Naive thymus-derived CD4-positive, alpha-beta T cell (primary cell): ENCODE results near the gene ENOX1. TPM values are rescaled to one million over a fixed set of nuclear protein-coding genes. Genes with fewer than 3 reads are reported as not detected.
A peak's percentile ranks its signal among the peaks of the same experiment; 100 is the strongest.

Experiments used
- ATAC-seq: fragments of 150-1000 bp; cut with Tn5 transposase; 2 replicates; pipeline ENCODE4 v1.10.0; 2021; ENCODE audit warnings: mild to moderate bottlenecking, moderate library complexity
- CTCF ChIA-PET: fragments of 350-600 bp; sonication (Branson Sonifier 250); formaldehyde crosslinking; loops from one replicate; lab custom pipeline; 2021; ENCODE audit warnings: antibody characterized with exemption; lab: Charles Lee
- POLR2A ChIA-PET: fragments of 350-600 bp; sonication (Branson Sonifier 250); formaldehyde crosslinking; loops from one replicate; lab custom pipeline; 2021; ENCODE audit warnings: antibody characterized with exemption, inconsistent platforms; lab: Charles Lee
- DNase-seq, 9 donors: peaks; one replicate each; pipeline versions ENCODE4 v3.0.0 to v3.0.0-alpha.2; 2020 to 2022; ENCODE audit warnings: mixed read lengths in 1 of 9
- H3K27ac ChIP-seq: one replicate; pipeline ENCODE4 v1.7.0; 2013; ENCODE audit warnings: mild to moderate bottlenecking, low read depth, low read length, moderate library complexity
- H3K27me3 ChIP-seq, 2 donors: one replicate each; pipeline ENCODE4 v1.7.0; 2013; ENCODE audit warnings: low read length in 2 of 2, mild to moderate bottlenecking in 2 of 2, moderate library complexity in 2 of 2; ENCODE audit not compliant: control insufficient read depth in 2 of 2, insufficient read depth in 2 of 2
- H3K36me3 ChIP-seq, 3 experiments: 1 replicate in 2 of 3; 2 replicates in 1 of 3; pipeline ENCODE4 v1.7.0; 2013; ENCODE audit warnings: low read length in 3 of 3, mild to moderate bottlenecking in 3 of 3, moderate library complexity in 1 of 3; ENCODE audit not compliant: insufficient read depth in 3 of 3, control insufficient read depth in 2 of 3
- H3K4me1 ChIP-seq, 2 donors: one replicate each; pipeline ENCODE4 v1.7.0; 2013; ENCODE audit warnings: low read length in 2 of 2, mild to moderate bottlenecking in 2 of 2, moderate library complexity in 1 of 2; ENCODE audit not compliant: control insufficient read depth in 2 of 2, insufficient read depth in 2 of 2
- H3K4me3 ChIP-seq: 2 replicates; pipeline ENCODE4 v1.7.0; 2013; ENCODE audit warnings: mild to moderate bottlenecking, low read length
- H3K9me3 ChIP-seq, 3 experiments: 1 replicate in 2 of 3; 2 replicates in 1 of 3; pipeline ENCODE4 v1.7.0; 2013; ENCODE audit warnings: low read length in 3 of 3; ENCODE audit not compliant: control insufficient read depth in 2 of 3
- H3K27ac Mint-ChIP-seq, 9 donors: one replicate each; pipeline ENCODE4 v1.8.0; 2020 to 2022; ENCODE audit warnings: mixed read lengths in 9 of 9, mild to moderate bottlenecking in 8 of 9, moderate library complexity in 5 of 9, inconsistent platforms in 2 of 9
- H3K27me3 Mint-ChIP-seq, 5 donors: one replicate each; pipeline ENCODE4 v1.8.0; 2021 to 2022; ENCODE audit warnings: mixed read lengths in 5 of 5, mild to moderate bottlenecking in 1 of 5
- H3K36me3 Mint-ChIP-seq, 5 donors: one replicate each; pipeline ENCODE4 v1.8.0; 2020 to 2022; ENCODE audit warnings: mixed read lengths in 5 of 5, mild to moderate bottlenecking in 3 of 5, inconsistent platforms in 1 of 5
- H3K4me1 Mint-ChIP-seq, 7 donors: one replicate each; pipeline ENCODE4 v1.8.0; 2020 to 2022; ENCODE audit warnings: mixed read lengths in 7 of 7, mild to moderate bottlenecking in 3 of 7, inconsistent platforms in 1 of 7
- H3K4me3 Mint-ChIP-seq, 10 donors: one replicate each; pipeline ENCODE4 v1.8.0; 2020 to 2022; ENCODE audit warnings: mild to moderate bottlenecking in 10 of 10, mixed read lengths in 10 of 10, moderate library complexity in 6 of 10, inconsistent platforms in 2 of 10
- H3K9me3 Mint-ChIP-seq, 11 donors: one replicate each; pipeline ENCODE4 v1.8.0; 2020 to 2022; ENCODE audit warnings: mixed read lengths in 11 of 11, mild to moderate bottlenecking in 4 of 11, inconsistent platforms in 1 of 11, moderate library complexity in 1 of 11
- intact Hi-C, 2 donors: fragments of 100-400 bp; cut with micrococcal nuclease; formaldehyde crosslinking; loops; one replicate each; pipeline ENCODE4 v1.15.1; 2023
- polyA plus RNA-seq, 2 donors: library from polyadenylated mRNA; unstranded; fragments of 300-500 nt; fragmentation: Illumina TruSeq; gene quantifications; one replicate each; pipeline ENCODE4 v1.2.3, GENCODE V29; 2021
- total RNA-seq, 6 experiments: library from RNA in 5 of 6; stranded (reverse) in 5 of 6; gene quantifications; 1 replicate in 5 of 6; 2 replicates in 1 of 6; pipeline ENCODE4 v1.2.3 and lab custom pipeline; 2021 to 2026

The ENOX1 gene
- total and polyA plus RNA-seq, 7 experiments from 2014 or later: 0.17 TPM; not detected in 6

DNA sequence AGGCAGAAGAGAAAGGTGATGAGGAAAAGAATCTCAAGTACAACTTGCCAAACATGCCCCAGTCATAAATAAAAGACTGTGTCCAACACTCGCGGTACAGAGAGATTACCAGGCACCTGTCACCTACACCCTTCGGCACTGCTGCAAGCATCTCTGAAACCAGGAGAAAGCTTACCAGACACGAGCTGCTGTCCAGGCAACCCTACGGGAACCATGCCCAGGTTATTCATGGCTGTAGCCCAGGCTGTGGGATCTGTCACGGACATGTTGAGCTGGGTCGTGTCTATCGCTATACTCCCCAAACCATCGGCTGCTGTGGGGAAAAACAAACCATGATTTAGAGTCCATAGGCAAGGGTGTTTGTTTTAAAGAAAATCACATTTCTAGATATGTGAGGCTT, 375.0 kb downstream of the ENOX1 start:
- Mint-ChIP-seq H3K27ac (no peak overlapping the region), H3K27me3 (peaks cover 6 to 25% (median 15%) of the 10 kb centered on the region in 5 donors), H3K9me3 (peaks cover 0 to 3% (median 0%) of the 10 kb centered on the region in 11 donors), H3K4me3 (no peak overlapping the region), H3K36me3 (no peaks in the 10 kb centered on the region), H3K4me1 (peaks cover 0 to 2% (median 0%) of the 10 kb centered on the region in 7 donors)
- intact Hi-C loops: no loop called here
- Histone ChIP-seq H3K27me3 (no peaks in the 10 kb centered on the region), H3K4me3 (no peak overlapping the region), H3K36me3 (no peaks in the 10 kb centered on the region), H3K9me3 (no peaks in the 10 kb centered on the region), H3K27ac (no peak overlapping the region), H3K4me1 (no peaks in the 10 kb centered on the region)
- ChIA-PET CTCF (no interaction called here), POLR2A (no interaction called here)
- DNase-seq (no peak), ATAC-seq (no peak)

DNA sequence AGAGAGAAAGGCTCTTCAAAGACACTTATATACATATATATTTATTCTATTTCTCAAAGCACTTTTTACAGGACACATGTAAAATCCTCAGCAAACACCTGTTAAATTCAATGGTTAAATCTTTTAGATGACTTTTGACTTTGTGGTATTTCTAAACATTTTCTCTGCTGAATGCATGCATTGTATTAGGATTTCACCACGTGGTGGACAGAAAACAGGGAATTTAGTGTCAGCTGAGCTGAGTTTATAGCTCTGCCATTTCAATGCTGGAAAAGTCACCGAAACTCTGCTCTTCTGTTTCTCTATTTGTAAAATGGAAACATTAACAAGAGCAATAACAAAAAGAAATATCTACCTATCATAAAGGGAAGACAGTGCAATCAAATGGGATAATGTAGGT, 375.6 kb downstream of the ENOX1 start:
- Histone ChIP-seq H3K27ac (no peak overlapping the region), H3K27me3 (no peaks in the 10 kb centered on the region), H3K4me3 (no peak overlapping the region), H3K36me3 (no peaks in the 10 kb centered on the region), H3K4me1 (no peaks in the 10 kb centered on the region), H3K9me3 (no peaks in the 10 kb centered on the region)
- no peaks in the 10 kb centered on the region for H3K9me3 Mint-ChIP-seq
- ChIA-PET POLR2A (no interaction called here), CTCF (no interaction called here)
- H3K27ac Mint-ChIP-seq: no peak overlapping the region
- DNase-seq (no peak), ATAC-seq (no peak)
- no peak overlapping the region for H3K4me3 Mint-ChIP-seq
- intact Hi-C loops: no loop called here
- peaks cover 0 to 2% (median 0%) of the 10 kb centered on the region in 7 donors for H3K4me1 Mint-ChIP-seq
- H3K27me3 Mint-ChIP-seq: peaks cover 6 to 25% (median 15%) of the 10 kb centered on the region in 5 donors
- H3K36me3 Mint-ChIP-seq: no peaks in the 10 kb centered on the region

DNA sequence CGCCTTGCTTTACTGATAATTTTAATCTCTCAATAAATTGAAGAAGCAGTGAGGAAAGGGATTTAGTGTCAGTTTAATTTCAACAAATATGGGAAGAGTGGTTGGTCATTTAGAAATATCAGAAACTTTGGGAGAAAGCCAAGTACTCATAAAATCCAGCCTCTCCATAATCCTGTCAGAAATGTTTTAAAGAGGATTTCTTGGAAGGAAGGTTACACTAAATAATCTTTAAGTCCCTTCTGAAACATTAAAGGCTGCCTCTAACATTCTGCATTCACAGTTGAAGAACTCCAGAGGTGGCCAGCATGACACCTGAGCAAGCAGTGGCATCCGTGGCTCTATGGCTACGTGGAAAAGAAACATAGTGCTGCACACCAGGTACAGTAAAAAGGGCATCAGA, 378.5 kb downstream of the ENOX1 start:
- peaks cover 0 to 2% (median 0%) of the 10 kb centered on the region in 7 donors for H3K4me1 Mint-ChIP-seq
- H3K4me3 Mint-ChIP-seq: no peak overlapping the region
- no peak overlapping the region for H3K27ac Mint-ChIP-seq
- no peaks in the 10 kb centered on the region for H3K27me3 ChIP-seq
- H3K27me3 Mint-ChIP-seq: peaks cover 6 to 29% (median 20%) of the 10 kb centered on the region in 5 donors
- no peaks in the 10 kb centered on the region for H3K36me3 ChIP-seq
- CTCF ChIA-PET: no interaction called here
- no peaks in the 10 kb centered on the region for H3K4me1 ChIP-seq
- no peaks in the 10 kb centered on the region for H3K9me3 Mint-ChIP-seq
- intact Hi-C loops: no loop called here
- ATAC-seq: no peak
- H3K27ac ChIP-seq: no peak overlapping the region
- POLR2A ChIA-PET: no interaction called here
- H3K9me3 ChIP-seq: no peaks in the 10 kb centered on the region
- H3K36me3 Mint-ChIP-seq: no peaks in the 10 kb centered on the region
- no peak for DNase-seq
- H3K4me3 ChIP-seq: no peak overlapping the region

DNA sequence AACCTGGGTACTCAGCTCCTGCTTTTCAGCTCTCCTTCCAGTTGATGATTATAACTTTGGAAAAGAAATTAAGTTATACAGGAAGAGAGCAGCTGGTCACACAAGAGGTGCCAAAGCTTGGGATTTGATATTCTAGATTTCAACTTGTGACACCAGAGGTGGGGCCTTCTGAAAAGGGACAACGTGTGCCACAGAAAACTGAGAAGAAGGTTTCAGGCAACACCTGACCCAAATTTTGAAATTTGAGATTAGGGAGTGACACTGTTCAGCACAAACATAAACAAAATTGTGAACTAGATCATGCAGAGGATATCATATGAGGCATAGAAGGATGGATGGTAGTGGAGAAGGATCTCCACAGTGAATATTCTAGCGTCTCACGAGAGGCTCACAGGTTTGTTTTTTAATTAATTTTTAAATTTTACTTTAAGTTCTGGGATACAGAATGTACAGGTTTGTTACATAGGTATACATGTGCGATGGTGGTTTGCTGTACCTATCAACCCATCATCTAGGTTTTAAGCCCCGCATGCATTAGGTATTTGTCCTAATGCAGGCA, 379.7 kb downstream of the ENOX1 start:
- H3K36me3 Mint-ChIP-seq: no peaks in the 10 kb centered on the region
- no peaks in the 10 kb centered on the region for H3K9me3 ChIP-seq
- H3K36me3 ChIP-seq: no peaks in the 10 kb centered on the region
- H3K4me3 ChIP-seq: no peak overlapping the region
- ChIA-PET CTCF (no interaction called here), POLR2A (no interaction called here)
- H3K27me3 ChIP-seq: no peaks in the 10 kb centered on the region
- peaks cover 8 to 30% (median 18%) of the 10 kb centered on the region in 5 donors for H3K27me3 Mint-ChIP-seq
- H3K9me3 Mint-ChIP-seq: peaks cover 0 to 1% (median 0%) of the 10 kb centered on the region in 11 donors
- no peak overlapping the region for H3K27ac ChIP-seq
- DNase-seq: no peak
- no peak overlapping the region for H3K27ac Mint-ChIP-seq
- no peaks in the 10 kb centered on the region for H3K4me1 ChIP-seq
- ATAC-seq: no peak
- no peak overlapping the region for H3K4me3 Mint-ChIP-seq
- intact Hi-C loops: no loop called here
- H3K4me1 Mint-ChIP-seq: peaks cover 0 to 2% (median 0%) of the 10 kb centered on the region in 7 donors

DNA sequence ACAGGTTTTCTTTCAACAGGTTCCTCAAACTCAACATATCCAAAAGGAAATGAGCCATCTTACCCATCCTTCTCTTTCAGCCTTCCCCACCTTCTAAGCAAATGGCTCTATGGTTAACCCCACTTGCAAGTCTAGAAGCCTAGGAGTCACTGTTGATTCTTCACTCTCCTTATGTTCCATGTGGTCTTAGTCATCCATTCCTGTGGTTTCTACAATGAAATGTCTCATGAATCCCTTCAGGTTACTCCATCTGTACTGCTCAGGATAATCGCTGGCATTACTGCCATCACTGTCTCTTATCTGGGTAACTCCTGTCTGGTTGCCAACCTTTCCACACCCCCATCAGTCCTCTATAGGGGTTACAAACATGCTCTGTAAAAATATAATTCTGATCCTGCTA, 381.3 kb downstream of the ENOX1 start:
- no peaks in the 10 kb centered on the region for H3K36me3 Mint-ChIP-seq
- no peak for ATAC-seq
- Histone ChIP-seq H3K4me1 (no peaks in the 10 kb centered on the region), H3K4me3 (no peak overlapping the region), H3K36me3 (no peaks in the 10 kb centered on the region), H3K27ac (no peak overlapping the region), H3K27me3 (no peaks in the 10 kb centered on the region), H3K9me3 (no peaks in the 10 kb centered on the region)
- peaks cover 11 to 27% (median 26%) of the 10 kb centered on the region in 5 donors for H3K27me3 Mint-ChIP-seq
- H3K4me3 Mint-ChIP-seq: no peak overlapping the region
- POLR2A ChIA-PET: no interaction called here
- CTCF ChIA-PET: no interaction called here
- H3K4me1 Mint-ChIP-seq: peaks cover 0 to 2% (median 0%) of the 10 kb centered on the region in 7 donors
- no peak for DNase-seq
- peaks cover 0 to 1% (median 0%) of the 10 kb centered on the region in 11 donors for H3K9me3 Mint-ChIP-seq
- intact Hi-C loops: no loop called here
- H3K27ac Mint-ChIP-seq: no peak overlapping the region

DNA sequence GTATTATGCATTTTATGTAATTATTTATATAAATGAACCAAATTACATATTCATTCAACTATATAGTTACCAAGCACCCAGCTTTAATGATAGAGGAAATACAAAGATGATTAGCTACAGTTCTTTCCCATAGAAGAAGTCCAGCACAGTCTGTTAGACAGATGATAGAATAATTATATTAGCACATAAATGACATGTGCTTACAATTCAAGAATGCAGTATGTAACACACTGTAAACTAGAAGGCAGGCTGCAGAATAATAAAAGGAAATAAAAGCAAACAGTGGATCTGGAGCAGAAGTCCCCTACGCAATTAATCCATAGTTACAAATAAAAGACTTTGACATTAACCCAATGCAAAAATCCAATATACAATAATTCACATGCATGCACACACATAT, 384.4 kb downstream of the ENOX1 start:
- H3K27ac Mint-ChIP-seq: no peak overlapping the region
- peaks cover 0 to 9% (median 0%) of the 10 kb centered on the region in 5 donors for H3K36me3 Mint-ChIP-seq
- H3K27ac ChIP-seq: no peak overlapping the region
- DNase-seq (no peak), ATAC-seq (no peak)
- intact Hi-C loops: no loop called here
- no peaks in the 10 kb centered on the region for H3K9me3 ChIP-seq
- no peaks in the 10 kb centered on the region for H3K4me1 Mint-ChIP-seq
- ChIA-PET CTCF (no interaction called here), POLR2A (no interaction called here)
- H3K9me3 Mint-ChIP-seq: peaks cover 0 to 5% (median 0%) of the 10 kb centered on the region in 11 donors
- no peaks in the 10 kb centered on the region for H3K27me3 ChIP-seq
- H3K4me3 ChIP-seq: no peak overlapping the region
- H3K4me1 ChIP-seq: no peaks in the 10 kb centered on the region
- no peak overlapping the region for H3K4me3 Mint-ChIP-seq
- H3K36me3 ChIP-seq: no peaks in the 10 kb centered on the region
- H3K27me3 Mint-ChIP-seq: peaks cover 19 to 28% (median 20%) of the 10 kb centered on the region in 5 donors

DNA sequence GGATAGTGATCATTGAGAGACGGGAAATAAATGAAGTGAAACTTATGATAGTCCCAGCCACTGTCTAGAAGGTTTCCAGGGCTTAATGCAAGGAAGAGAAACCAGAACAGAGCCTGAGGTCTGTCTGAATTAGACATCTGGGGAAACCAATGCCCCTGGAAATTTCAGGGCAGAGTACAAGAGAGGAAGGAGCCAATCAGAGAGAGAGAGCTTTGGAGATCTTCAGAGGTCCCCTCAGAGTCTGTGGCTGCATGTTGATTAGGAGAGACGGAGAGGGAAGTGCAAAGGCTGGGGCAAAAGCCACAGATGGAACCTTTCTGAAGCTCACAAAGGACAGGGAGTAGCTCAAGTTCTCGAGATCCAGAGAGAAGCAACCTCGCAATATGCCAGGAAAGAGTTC, 385.4 kb downstream of the ENOX1 start:
- CTCF ChIA-PET: no interaction called here
- H3K27ac Mint-ChIP-seq: no peak overlapping the region
- no peaks in the 10 kb centered on the region for H3K9me3 ChIP-seq
- DNase-seq: no peak
- no peaks in the 10 kb centered on the region for H3K27me3 ChIP-seq
- no peak overlapping the region for H3K4me3 Mint-ChIP-seq
- no peaks in the 10 kb centered on the region for H3K36me3 ChIP-seq
- ATAC-seq: peak; percentile 20
- POLR2A ChIA-PET: no interaction called here
- peaks cover 0 to 5% (median 0%) of the 10 kb centered on the region in 11 donors for H3K9me3 Mint-ChIP-seq
- peaks cover 0 to 9% (median 0%) of the 10 kb centered on the region in 5 donors for H3K36me3 Mint-ChIP-seq
- H3K27ac ChIP-seq: no peak overlapping the region
- H3K4me1 ChIP-seq: no peaks in the 10 kb centered on the region
- intact Hi-C loops: no loop called here
- H3K4me3 ChIP-seq: no peak overlapping the region
- H3K4me1 Mint-ChIP-seq: no peaks in the 10 kb centered on the region
- peaks cover 19 to 29% (median 20%) of the 10 kb centered on the region in 5 donors for H3K27me3 Mint-ChIP-seq
